Body of pancreas (tissue), 4 donors: Measurements from ENCODE around the gene KIF15. TPM values are rescaled to one million over a fixed set of nuclear protein-coding genes. Genes with fewer than 3 reads are reported as not detected.

Experiments
- ATAC-seq: fragments of 150-250 bp; one replicate; pipeline ENCODE4 v1.9.1; 2016
- DNase-seq, 4 donors: peaks; one replicate each; pipeline ENCODE4 v3.0.0-alpha.2; 2019
- H3K27ac ChIP-seq, 4 donors: fragments of 200-600 bp; sonication (generic); 1 replicate in 3 of 4; 2 replicates in 1 of 4; pipeline versions ENCODE4 v1.5.1 to v1.6.1; 2016 to 2019; ENCODE audit warnings: mild to moderate bottlenecking in 1 of 4, mixed read lengths in 1 of 4, moderate library complexity in 1 of 4
- H3K27me3 ChIP-seq, 2 donors: fragments of 200-600 bp; sonication (generic); one replicate each; pipeline ENCODE4 v1.6.0; 2016; ENCODE audit warnings: mild to moderate bottlenecking in 1 of 2
- H3K36me3 ChIP-seq, 2 donors: fragments of 200-600 bp; sonication (generic); replicated peaks in 1 of 2; 2 replicates each; pipeline ENCODE4 v1.5.1; 2016; ENCODE audit warnings: low read depth in 2 of 2; ENCODE audit not compliant: insufficient read depth in 1 of 2
- H3K4me1 ChIP-seq: fragments of 200-600 bp; sonication (generic); one replicate; pipeline ENCODE4 v1.6.0; 2016
- H3K4me3 ChIP-seq, 2 donors: fragments of 200-600 bp; sonication (generic); 1 replicate in 1 of 2; 2 replicates in 1 of 2; pipeline ENCODE4 v1.5.1; 2016 to 2019
- H3K9me3 ChIP-seq, 3 donors: fragments of 200-600 bp; sonication (generic); 1 replicate in 2 of 3; 2 replicates in 1 of 3; pipeline ENCODE4 v1.5.1; 2016
- POLR2A ChIP-seq, 3 donors: fragments of 450-650 bp; IDR thresholded peaks; one replicate each; pipeline ENCODE4 v1.6.1; 2016; ENCODE audit warnings: antibody characterized with exemption in 3 of 3, mild to moderate bottlenecking in 2 of 3
- WGBS, 2 donors: methylation state at CpG; one replicate each; pipeline ENCODE4 v1.1.5; 2017; 5-methylcytosine and 5-hydroxymethylcytosine counted together
- intact Hi-C: fragments of 100-400 bp; cut with DNase I; formaldehyde crosslinking; loops from one replicate; pipeline ENCODE4 v1.15.1; 2023
- total RNA-seq, 2 donors: library from RNA; depleted of rRNA; stranded (reverse); fragments of >200 nt; gene quantifications; one replicate each; pipeline ENCODE4 v1.1.0, GENCODE V29; 2016
- TF ChIP-seq, protein P1 (sequence below), 7 experiments: fragments of 450-650 bp in 4 of 7; fragments of 200-600 bp in 3 of 7; sonication (generic) in 3 of 7; IDR thresholded peaks; one replicate each; pipeline ENCODE4 v1.5.1; 2016 to 2019; ENCODE audit warnings: antibody characterized with exemption in 7 of 7

Gene KIF15
- total RNA-seq, 2 donors from 2014 or later, result 0.78 TPM; not detected in 1

DNA sequence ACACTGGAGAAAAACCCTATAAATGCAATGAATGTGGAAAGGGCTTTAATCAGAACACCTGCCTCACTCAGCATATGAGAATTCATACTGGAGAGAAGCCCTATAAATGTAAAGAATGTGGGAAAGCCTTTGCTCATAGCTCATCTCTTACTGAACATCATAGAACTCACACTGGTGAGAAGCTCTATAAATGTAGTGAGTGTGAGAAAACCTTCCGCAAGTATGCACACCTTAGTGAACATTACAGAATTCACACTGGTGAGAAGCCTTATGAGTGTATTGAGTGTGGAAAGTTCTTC, 39.5 kb upstream of the KIF15 start:
- WGBS, 2 donors, result 100% methylated on average over 1 of the region's 1 CpG
- intact Hi-C loops, result no loop called here

DNA sequence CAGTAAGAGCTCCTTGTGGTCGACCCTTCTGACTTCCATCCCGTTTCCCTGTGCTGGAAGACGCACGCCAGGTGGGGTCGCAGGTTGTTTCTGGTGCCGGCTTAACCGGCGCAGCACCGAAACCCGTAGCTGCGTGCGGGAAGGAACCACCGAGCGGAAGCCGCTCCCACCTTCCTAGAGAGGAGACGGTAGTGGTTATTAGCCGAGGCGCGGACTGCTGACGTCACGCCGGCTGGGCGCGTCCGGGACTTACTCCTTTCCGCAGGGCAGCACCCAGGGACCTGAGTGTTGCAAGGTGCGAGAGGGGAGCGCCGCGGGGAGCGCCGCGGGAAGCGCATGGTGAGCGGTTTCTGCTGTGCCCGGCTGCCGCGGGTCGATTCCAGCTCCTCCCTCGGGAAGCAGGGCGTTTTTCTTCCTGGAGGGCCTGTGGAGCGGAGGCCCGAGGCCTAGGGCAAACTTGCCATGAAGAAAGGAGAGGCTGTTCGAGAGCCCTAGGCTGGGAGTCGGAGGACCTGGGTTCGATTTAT, 32.1 kb upstream of the KIF15 start, which contains the start of gene ZNF501:
ZNF501 (plus strand) TSS at position 252 of the 527 bp plus-strand sequence. CDS start 4,787 bp downstream, outside the sequence.
- Histone ChIP-seq H3K9me3 (peaks cover 0 to 38% (median 0%) of the 10 kb centered on the region in 3 donors), H3K36me3 (peaks cover 7 to 9% of the 10 kb centered on the region in 2 donors), H3K27me3 (no peaks in the 10 kb centered on the region), H3K4me1 (no peaks in the 10 kb centered on the region), H3K4me3 (peak within 1 kb of the TSS; percentile 57 to 82), H3K27ac (peak within 1 kb of the TSS in 2 of 4 donors; percentile 48 to 59)
- intact Hi-C loops, result no loop called here
- 0% methylated on average over 9 to 46 of the region's 46 CpGs for WGBS, 2 donors
- ATAC-seq (peak; percentile 99), DNase-seq (peak; percentile 94 to 98 (median 96))
- TF ChIP-seq POLR2A (IDR thresholded peaks at IDR 0.05), result peak; percentile 19 to 75 (median 68)
- TF ChIP-seq, protein P1, sequence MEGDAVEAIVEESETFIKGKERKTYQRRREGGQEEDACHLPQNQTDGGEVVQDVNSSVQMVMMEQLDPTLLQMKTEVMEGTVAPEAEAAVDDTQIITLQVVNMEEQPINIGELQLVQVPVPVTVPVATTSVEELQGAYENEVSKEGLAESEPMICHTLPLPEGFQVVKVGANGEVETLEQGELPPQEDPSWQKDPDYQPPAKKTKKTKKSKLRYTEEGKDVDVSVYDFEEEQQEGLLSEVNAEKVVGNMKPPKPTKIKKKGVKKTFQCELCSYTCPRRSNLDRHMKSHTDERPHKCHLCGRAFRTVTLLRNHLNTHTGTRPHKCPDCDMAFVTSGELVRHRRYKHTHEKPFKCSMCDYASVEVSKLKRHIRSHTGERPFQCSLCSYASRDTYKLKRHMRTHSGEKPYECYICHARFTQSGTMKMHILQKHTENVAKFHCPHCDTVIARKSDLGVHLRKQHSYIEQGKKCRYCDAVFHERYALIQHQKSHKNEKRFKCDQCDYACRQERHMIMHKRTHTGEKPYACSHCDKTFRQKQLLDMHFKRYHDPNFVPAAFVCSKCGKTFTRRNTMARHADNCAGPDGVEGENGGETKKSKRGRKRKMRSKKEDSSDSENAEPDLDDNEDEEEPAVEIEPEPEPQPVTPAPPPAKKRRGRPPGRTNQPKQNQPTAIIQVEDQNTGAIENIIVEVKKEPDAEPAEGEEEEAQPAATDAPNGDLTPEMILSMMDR (IDR thresholded peaks at IDR 0.05), result peak in 1 of 7 experiments; percentile 27

More for the DNA sequence above, 39.5 kb upstream of the KIF15 start:
- H3K27me3 ChIP-seq, result no peaks in the 10 kb centered on the region
- TF ChIP-seq, protein P1 (IDR thresholded peaks at IDR 0.05), result no peak
- no peak for TF ChIP-seq POLR2A (IDR thresholded peaks at IDR 0.05)
- peaks cover 10 to 16% of the 10 kb centered on the region in 2 donors for H3K36me3 ChIP-seq
- no peak overlapping the region for H3K4me3 ChIP-seq
- H3K27ac ChIP-seq, result no peak overlapping the region
- H3K9me3 ChIP-seq, result peaks cover 0 to 61% (median 3%) of the 10 kb centered on the region in 3 donors
- DNase-seq (no peak), ATAC-seq (no peak)
- H3K4me1 ChIP-seq, result no peaks in the 10 kb centered on the region

GRCh38 chr3:44734646-44735168, 26.9 kb upstream of the KIF15 start:
- ATAC-seq, result no peak
- 95 to 97% methylated on average over 3 of the region's 3 CpGs for WGBS, 2 donors
- peaks cover 0 to 59% (median 6%) of the 10 kb centered on the region in 3 donors for H3K9me3 ChIP-seq
- H3K36me3 ChIP-seq, result peaks cover 7 to 9% of the 10 kb centered on the region in 2 donors
- no peaks in the 10 kb centered on the region for H3K4me1 ChIP-seq
- intact Hi-C loops, result no loop called here
- no peaks in the 10 kb centered on the region for H3K27me3 ChIP-seq
- H3K27ac ChIP-seq, result no peak overlapping the region
- no peak for DNase-seq
- TF ChIP-seq, protein P1 (IDR thresholded peaks at IDR 0.05), result no peak
- no peak for TF ChIP-seq POLR2A (IDR thresholded peaks at IDR 0.05)
- H3K4me3 ChIP-seq, result no peak overlapping the region

DNA sequence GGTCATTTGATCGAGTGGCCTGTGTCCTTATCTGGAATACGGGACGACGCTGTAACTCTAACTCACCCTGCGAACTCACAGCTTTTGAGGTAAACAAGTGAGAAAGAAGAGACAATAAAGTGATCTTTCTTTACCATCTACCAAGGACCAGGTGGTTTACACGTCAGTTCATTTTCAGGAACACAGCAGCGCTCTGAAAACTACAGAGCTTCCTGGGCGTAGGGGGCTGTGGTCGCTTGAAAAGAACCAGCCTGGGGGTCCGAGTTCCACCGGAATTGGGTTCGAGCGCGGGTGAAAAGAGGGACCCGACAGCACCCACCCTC, 532 bp upstream of the KIF15 start:
- ATAC-seq, result no peak

More for the DNA sequence above, 532 bp upstream of the KIF15 start:
- no peak for TF ChIP-seq POLR2A (IDR thresholded peaks at IDR 0.05)
- TF ChIP-seq, protein P1 (IDR thresholded peaks at IDR 0.05), result no peak
- Histone ChIP-seq H3K9me3 (no peaks in the 10 kb centered on the region), H3K4me1 (peaks cover 12% of the 10 kb centered on the region), H3K27me3 (no peaks in the 10 kb centered on the region), H3K36me3 (no peaks in the 10 kb centered on the region), H3K4me3 (peak overlapping the region; percentile 71 to 76), H3K27ac (peak overlapping the region; percentile 36 to 74 (median 61))
- DNase-seq, result no peak
- intact Hi-C loops, result no loop called here
- WGBS, 2 donors, result 2% methylated on average over 15 of the region's 15 CpGs
